Stimulated activated naive CD4-positive, alpha-beta T cell treated with Interleukin-2 at 50 U/mL for 16 hours (primary cell): ENCODE data around the gene AK9.

Experiments
- DNase-seq: peaks from one replicate; lab custom pipeline; 2025; lab: John Stamatoyannopoulos, UW

Gene AK9

GRCh38 chr6:109510358-109510757 is 180.6 kb downstream of the AK9 start:
- DNase-seq: no peak

GRCh38 chr6:109508166-109508860 is 182.7 kb downstream of the AK9 start:
- DNase-seq: no peak

- DNase-seq: no peak
These were observed 183.4 kb downstream of the AK9 start for GRCh38 chr6:109507490-109508072.

DNA sequence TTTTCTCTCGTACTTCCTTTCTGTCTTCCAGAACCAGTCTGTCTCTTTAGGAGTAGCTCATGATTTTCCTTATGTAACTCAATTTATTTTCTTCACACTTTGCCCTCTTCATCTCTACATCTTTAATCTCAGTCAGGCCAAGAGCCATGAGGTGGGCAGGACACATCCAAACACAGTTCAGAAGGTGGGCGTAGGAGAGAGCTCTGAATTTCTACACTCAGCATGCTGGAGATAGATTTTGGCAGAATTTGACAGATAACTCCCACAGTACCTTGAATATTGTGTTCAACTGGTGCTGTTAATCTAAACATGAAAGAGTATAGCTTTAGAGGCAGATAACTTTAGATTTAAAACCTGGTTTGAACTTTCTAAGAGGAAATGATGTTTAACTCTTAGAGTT is 184.2 kb downstream of the AK9 start:
- DNase-seq: no peak

DNA sequence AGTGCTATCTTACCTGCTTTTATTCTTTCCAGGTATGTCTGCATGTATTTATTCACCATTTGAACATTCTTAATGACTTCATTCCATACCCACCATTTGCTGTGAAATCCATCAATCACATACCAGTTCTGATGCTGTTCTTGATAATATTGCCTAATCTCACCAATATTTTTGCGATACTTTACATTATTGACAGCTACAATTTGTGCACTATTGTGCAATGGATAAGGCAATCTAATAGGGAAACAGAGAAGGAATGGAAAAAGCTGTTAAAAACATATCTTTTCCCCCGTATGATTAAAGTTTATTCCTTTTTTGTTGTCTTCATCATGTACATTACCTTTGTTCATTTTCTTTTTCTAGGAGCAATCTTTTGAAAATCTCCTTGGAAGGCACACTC is 184.7 kb downstream of the AK9 start:
- DNase-seq: no peak

DNA sequence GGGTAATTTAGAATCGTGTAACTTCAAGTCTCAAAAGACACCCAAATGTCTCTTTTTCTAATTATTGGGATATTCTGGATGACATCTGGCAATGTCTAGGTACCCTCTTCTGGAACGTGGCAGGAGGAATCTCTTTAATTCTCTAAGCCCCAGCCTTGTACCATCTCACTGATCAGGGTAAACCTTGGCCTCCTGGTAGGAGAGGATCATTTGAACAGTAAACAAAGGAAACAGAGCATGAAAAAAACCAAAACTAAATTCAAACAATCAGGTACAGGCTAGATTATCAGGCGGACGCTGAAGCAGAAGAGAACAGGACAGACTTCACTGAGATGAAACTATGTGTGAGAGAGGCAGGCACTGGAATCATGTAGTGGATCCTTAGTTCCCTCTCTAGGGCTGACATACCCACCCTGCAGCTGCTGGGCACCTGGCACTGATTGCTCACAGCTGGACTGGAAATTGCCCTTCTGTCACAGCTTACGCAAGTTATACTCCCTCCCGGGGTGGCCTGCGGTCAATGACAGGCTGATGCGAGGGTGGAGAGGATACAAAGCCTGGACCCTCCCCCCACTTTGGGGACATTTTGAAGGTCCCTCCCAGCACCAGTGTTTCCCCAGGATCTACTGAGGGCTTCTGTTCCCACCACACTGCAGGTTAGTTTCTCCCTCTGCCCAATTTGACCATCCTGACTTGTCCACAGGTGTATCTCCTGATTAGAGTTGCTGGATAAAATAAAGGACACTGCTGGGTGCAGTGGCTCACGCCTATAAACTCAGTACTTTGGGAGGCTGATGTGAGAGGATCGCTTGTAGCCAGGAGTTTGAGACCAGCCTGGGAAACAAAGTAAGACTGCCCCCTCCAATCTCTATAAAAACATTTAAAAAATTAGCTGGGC is 187.4 kb downstream of the AK9 start:
- no peak for DNase-seq

DNA sequence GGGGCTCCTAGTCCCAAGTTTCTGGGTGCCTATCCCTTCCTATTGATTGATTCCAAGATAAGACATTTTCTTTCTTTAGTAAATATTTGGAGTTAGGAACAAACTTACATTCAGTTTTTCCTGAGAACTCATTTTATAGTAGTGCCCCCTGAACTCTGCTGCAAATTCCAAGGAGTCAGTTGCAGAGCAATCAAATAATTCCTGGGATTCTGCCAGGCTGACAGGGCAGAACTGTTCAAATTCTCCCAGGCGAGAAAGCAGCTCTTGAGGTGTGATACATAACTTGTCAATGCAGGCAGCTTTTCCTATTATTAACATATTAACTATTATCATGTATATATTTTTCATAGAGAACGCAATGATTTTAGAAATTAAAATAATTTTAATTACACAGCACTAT is 192.1 kb downstream of the AK9 start:
- no peak for DNase-seq

DNA sequence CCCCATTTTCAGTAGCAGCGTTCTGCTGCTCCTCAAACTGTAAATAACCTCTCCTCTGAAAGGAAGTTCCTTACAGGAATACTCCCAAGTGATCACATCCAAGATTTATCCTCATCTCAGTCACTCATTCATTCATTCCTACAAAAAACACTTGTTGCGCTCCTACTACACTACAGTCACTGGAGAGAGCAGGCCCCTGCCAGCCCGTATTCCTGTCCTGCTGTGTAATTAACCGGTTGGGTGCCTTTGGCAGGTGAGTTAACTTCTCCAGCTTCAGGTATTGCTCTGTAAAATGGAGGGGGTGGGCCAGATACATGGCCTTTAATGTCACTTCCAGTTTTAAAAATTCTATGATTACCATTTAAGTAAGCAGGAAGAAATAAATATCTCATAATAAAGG is 192.9 kb downstream of the AK9 start:
- DNase-seq: no peak

DNA sequence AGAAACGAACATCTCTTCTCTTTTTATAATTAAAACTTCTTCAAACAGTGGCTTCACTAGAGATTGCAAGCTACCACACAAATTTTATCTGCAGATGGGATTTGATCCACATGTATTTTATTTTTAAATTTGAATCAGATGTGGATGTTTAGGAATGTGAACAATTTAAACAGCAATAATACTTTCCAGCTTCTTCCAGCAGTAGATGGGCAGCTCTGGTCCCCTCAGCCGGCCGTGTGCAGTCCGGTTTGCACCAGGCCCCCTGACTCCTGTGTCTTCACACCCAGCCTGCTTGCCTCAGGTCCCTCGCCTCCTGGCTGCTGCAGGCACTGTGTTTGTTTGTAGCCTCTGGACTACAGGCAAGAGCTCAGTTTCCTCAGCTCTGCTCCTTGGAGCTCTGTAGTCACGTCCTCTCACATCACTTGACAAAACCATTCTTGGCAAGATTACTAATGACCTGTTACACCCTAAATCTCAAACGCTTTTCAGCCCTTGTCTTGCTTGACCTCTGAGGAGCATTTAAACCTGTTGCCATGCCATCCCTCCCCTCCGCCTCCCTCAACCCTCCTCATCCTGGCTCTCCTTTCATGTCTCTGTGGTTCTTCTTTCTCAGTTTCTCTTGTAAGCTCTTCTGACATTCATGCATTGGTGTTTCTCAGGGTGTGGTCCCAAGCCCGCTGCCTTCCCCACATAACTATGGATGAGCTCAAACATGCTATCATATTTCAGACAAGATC is 194.8 kb downstream of the AK9 start:
- DNase-seq: no peak

- DNase-seq: no peak
These were observed 197.1 kb downstream of the AK9 start for GRCh38 chr6:109493865-109494264.

GRCh38 chr6:109491207-109491938 is 199.6 kb downstream of the AK9 start:
- no peak for DNase-seq

DNA sequence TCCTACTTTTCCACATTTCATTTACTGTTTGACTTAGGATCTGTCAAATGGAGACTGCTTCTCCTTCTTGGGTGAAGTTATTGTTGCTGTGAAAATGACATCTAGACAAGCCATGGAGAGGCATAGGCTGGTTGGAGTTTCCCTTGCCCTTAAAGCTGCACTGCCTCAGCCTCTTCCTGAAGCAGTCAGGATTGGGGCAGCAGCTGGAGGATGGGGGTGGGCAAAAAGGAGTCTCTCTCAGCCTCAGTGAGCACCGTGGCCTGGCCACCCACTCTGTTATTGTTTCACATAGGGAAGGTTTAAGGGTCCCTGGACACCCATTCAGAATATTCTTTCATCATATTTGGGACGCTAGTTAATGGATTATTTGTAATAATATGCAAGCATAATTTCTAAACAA is 200.3 kb downstream of the AK9 start:
- no peak for DNase-seq

DNA sequence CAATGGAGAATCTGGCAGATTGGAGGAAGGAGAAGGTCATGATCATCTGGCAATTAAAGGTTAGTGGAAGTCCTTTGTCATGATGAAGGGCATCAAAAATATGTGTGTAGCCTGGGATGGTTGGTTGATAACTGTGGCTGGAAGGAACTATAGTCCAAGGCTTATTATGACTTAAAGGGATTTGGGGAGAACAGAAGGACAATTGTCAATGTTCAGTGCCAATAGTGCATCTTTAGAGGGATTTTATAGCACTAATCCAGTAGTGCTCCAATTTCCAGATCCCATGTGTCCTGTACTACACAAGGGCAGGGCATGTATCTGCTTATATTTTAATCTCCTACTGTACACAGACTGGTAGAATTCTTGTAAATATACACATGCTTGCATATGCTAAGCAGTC is 203.0 kb downstream of the AK9 start:
- no peak for DNase-seq

DNA sequence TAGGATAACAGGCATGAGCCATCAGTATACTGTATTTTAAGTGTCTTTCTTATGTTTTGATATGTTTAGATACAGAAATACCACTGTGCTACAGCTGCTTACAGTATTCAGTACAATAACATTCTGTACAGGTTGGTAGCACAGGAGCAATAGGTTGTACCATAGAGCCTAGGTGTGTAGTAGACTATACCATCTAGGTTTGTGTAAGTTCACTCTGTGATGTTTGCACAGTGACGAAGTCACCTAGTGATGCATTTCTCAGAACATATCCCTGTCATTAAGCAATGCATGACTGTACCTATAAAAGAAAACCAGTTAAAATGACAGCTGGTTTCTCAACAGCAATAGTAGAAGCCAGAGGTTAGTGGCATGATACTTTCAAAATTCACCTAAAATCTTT is 204.9 kb downstream of the AK9 start:
- DNase-seq: no peak

- no peak for DNase-seq
These were observed 205.6 kb downstream of the AK9 start for GRCh38 chr6:109485266-109485935.

DNA sequence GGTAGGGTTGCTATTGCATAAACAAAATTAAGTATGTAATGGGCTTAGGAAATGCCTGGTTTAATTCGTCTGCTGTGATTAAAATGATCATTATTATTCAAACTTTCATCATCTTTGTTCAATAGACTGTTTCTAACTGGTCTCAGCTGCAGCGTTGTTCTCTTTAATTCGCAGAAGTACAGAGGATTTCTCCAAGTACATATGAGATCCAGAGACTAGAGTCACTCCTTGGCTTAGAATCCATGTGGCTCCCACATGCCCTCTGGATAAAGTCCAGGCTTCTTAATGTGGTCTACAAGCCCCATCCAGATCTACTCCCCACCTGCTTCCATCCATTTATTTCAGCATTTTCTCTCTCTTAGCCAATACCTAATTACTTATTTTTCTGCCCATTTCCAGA is 206.9 kb downstream of the AK9 start:
- no peak for DNase-seq

- no peak for DNase-seq
These were observed 207.3 kb downstream of the AK9 start for GRCh38 chr6:109483735-109484057.

- DNase-seq: peak; percentile 92
These were observed 207.9 kb downstream of the AK9 start, which contains the start of gene ZBTB24 for GRCh38 chr6:109482905-109483734. Gene ZBTB24 (minus strand): TSS chr6:109483219. CDS start chr6:109482026, 1,193 bp downstream.

DNA sequence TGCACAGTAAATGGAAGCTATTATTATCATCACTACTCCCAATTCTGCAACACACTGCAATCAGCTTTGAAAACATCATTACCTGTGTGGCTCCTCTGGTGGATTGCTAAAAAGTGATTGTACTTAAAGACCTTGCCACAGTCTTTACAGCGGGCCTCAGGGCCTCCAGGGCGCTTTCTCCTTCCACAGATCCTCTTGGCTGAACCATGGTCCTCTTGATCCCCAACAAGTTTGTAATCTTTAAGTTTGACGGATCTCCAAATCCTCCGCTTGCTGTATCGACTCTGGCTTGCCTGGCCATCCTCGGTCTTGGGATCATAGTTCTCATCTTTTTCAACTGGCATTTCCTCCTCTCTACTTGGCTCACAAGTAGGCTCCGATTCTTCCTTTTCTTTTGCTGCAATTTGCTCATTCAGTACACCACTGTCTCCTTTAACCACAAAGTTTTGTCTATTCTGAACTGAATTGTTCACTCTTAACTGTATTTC is 210.0 kb downstream of the AK9 start:
- no peak for DNase-seq
